K562 (cell line): ENCODE data around the gene SYT1. TPM values are rescaled to one million over a fixed set of nuclear protein-coding genes. Genes with fewer than 3 reads are reported as not detected.

Experiments used
- ESRRB ChIP-seq: fragments of 250-450 bp; sonication (Bioruptor Pico); IDR thresholded peaks from 2 replicates; pipeline ENCODE4 v1.5.0; 2020; ENCODE audit warnings: mild to moderate bottlenecking, moderate library complexity, borderline replicate concordance
- LCOR ChIP-seq: sonication (generic); formaldehyde crosslinking; IDR thresholded peaks from 2 replicates; pipeline ENCODE4 v1.8.0; 2022; ENCODE audit warnings: mild to moderate bottlenecking, missing genetic modification reagents
- MTF1 ChIP-seq: fragments of 250-450 bp; sonication (Bioruptor Pico); IDR thresholded peaks from 2 replicates; pipeline ENCODE4 v1.9.0; 2021; ENCODE audit warnings: moderate library complexity, mild to moderate bottlenecking, inconsistent platforms, borderline replicate concordance
- MYBL2 ChIP-seq, 2 experiments: fragments of 450-650 bp in 1 of 2; sonication (generic) in 1 of 2; formaldehyde crosslinking in 1 of 2; IDR thresholded peaks; 2 replicates each; pipeline versions ENCODE4 v1.6.1 to v1.8.1; 2017 to 2022; ENCODE audit warnings: borderline replicate concordance in 1 of 2, inconsistent platforms in 1 of 2, low read depth in 1 of 2, mild to moderate bottlenecking in 1 of 2, missing genetic modification reagents in 1 of 2, moderate library complexity in 1 of 2
- NR2C1 ChIP-seq, 2 experiments: fragments of 450-650 bp; IDR thresholded peaks; 2 replicates each; pipeline ENCODE4 v1.6.1; 2017; ENCODE audit warnings: mild to moderate bottlenecking in 2 of 2, antibody characterized with exemption in 1 of 2, inconsistent platforms in 1 of 2, missing compliant biosample characterization in 1 of 2, missing genetic modification characterization in 1 of 2
- PHF20 ChIP-seq: fragments of 450-650 bp; IDR thresholded peaks from 2 replicates; pipeline ENCODE4 v1.6.1; 2018; ENCODE audit not compliant: partially characterized antibody
- ZNF133 ChIP-seq: fragments of 250-450 bp; sonication (Bioruptor Pico); IDR thresholded peaks from 2 replicates; pipeline ENCODE4 v1.4.0; 2020; ENCODE audit warnings: mild to moderate bottlenecking
- polyA plus RNA-seq, 8 experiments: library from polyadenylated mRNA; depleted of rRNA in 4 of 8; stranded (reverse) in 5 of 8; unstranded in 3 of 8; fragments of >200 nt; fragmentation: Nextera tagmentation in 2 of 8; fragmentation: Illumina TruSeq in 1 of 8; extraction: Ambion mirVana in 2 of 8; extraction: Trizol in 1 of 8; gene quantifications; 2 replicates each; pipeline versions ENCODE4 v1.2.1 to v1.2.3, GENCODE V29; 2011 to 2014; ENCODE audit warnings: inconsistent platforms in 1 of 8, missing spikeins in 1 of 8
- total RNA-seq, 7 experiments: library from RNA; depleted of rRNA in 6 of 7; stranded (reverse); fragments of >200 nt in 6 of 7; fragmentation: Illumina TruSeq in 2 of 7; extraction: Trizol in 2 of 7; gene quantifications; 2 replicates each; pipeline versions ENCODE4 v1.2.1 to v1.2.3, GENCODE V29; 2011 to 2021; ENCODE audit warnings: low replicate concordance in 1 of 7
- TF ChIP-seq, protein P1 (sequence below): fragments of 250-450 bp; sonication (Bioruptor Pico); IDR thresholded peaks from 2 replicates; pipeline ENCODE4 v1.5.0; 2021
- TF ChIP-seq, protein P2 (sequence below): fragments of 250-450 bp; sonication (Bioruptor Pico); IDR thresholded peaks from 2 replicates; pipeline ENCODE4 v1.8.0; 2021; ENCODE audit warnings: borderline replicate concordance, mild to moderate bottlenecking, moderate library complexity; ENCODE audit not compliant: poor library complexity, severe bottlenecking
- TF ChIP-seq, protein P3 (sequence below): fragments of 450-650 bp; formaldehyde crosslinking; IDR thresholded peaks from 2 replicates; pipeline ENCODE4 v1.4.0; 2022; ENCODE audit warnings: missing genetic modification characterization

SYT1 gene
- total and polyA plus RNA-seq, 9 of the 15 experiments (the other 6 are each of a cell fraction or from before 2014, with no cell fraction given): 0.03 to 0.13 (median 0.07) TPM; not detected in 4

DNA sequence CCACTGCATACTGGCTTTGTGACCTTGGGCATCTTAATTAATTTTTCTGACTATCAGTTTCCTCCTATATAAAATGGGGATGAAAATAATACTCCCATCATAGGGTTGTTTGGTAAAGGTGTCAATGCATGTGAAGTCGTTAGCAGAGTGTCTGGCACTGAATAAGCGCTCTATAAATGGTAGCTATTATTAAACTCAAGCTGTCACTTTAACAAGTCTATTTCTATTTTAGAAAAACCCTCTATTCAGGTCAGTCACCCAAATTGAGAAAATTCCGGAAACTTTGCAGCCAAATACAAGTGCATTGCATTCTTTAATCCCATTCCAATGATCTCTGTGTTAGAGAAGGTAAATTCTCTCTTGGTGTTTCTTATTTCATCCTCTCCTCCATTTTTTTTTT lies 363.1 kb downstream of the SYT1 start (continued):
- TF ChIP-seq, protein P1, sequence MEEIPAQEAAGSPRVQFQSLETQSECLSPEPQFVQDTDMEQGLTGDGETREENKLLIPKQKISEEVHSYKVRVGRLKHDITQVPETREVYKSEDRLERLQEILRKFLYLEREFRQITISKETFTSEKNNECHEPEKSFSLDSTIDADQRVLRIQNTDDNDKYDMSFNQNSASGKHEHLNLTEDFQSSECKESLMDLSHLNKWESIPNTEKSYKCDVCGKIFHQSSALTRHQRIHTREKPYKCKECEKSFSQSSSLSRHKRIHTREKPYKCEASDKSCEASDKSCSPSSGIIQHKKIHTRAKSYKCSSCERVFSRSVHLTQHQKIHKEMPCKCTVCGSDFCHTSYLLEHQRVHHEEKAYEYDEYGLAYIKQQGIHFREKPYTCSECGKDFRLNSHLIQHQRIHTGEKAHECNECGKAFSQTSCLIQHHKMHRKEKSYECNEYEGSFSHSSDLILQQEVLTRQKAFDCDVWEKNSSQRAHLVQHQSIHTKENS (CRISPR knock-in tag): no peak
- no peak for TF ChIP-seq PHF20
- TF ChIP-seq, protein P2, sequence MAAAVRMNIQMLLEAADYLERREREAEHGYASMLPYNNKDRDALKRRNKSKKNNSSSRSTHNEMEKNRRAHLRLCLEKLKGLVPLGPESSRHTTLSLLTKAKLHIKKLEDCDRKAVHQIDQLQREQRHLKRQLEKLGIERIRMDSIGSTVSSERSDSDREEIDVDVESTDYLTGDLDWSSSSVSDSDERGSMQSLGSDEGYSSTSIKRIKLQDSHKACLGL (CRISPR knock-in tag): no peak
- TF ChIP-seq LCOR (CRISPR knock-in tag): no peak
- TF ChIP-seq MYBL2 (IDR thresholded peaks at IDR 0.05; ENCODE audit: low read depth): no peak
- TF ChIP-seq MYBL2 (CRISPR knock-in tag; IDR thresholded peaks at IDR 0.05; ENCODE audit: borderline replicate concordance): no peak
- no peak for TF ChIP-seq NR2C1 (IDR thresholded peaks at IDR 0.05)
- no peak for TF ChIP-seq NR2C1 (tag; IDR thresholded peaks at IDR 0.05)
- TF ChIP-seq ESRRB: no peak
- TF ChIP-seq, protein P3, sequence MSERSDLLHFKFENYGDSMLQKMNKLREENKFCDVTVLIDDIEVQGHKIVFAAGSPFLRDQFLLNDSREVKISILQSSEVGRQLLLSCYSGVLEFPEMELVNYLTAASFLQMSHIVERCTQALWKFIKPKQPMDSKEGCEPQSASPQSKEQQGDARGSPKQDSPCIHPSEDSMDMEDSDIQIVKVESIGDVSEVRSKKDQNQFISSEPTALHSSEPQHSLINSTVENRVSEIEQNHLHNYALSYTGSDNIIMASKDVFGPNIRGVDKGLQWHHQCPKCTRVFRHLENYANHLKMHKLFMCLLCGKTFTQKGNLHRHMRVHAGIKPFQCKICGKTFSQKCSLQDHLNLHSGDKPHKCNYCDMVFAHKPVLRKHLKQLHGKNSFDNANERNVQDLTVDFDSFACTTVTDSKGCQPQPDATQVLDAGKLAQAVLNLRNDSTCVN (CRISPR knock-in tag): no peak
- TF ChIP-seq ZNF133: no peak
- TF ChIP-seq MTF1 (CRISPR knock-in tag): no peak
